Measurements from ENCODE around the gene CNIH2. TPM values are rescaled to one million over a fixed set of nuclear protein-coding genes. Genes with fewer than 3 reads are reported as not detected.

The CNIH2 gene
- total and polyA plus RNA-seq, 2 of the 13 experiments (the other 11 are each of a cell fraction or from before 2014, with no cell fraction given) = 0.60 to 0.69 TPM

- TF ChIP-seq, protein P1, sequence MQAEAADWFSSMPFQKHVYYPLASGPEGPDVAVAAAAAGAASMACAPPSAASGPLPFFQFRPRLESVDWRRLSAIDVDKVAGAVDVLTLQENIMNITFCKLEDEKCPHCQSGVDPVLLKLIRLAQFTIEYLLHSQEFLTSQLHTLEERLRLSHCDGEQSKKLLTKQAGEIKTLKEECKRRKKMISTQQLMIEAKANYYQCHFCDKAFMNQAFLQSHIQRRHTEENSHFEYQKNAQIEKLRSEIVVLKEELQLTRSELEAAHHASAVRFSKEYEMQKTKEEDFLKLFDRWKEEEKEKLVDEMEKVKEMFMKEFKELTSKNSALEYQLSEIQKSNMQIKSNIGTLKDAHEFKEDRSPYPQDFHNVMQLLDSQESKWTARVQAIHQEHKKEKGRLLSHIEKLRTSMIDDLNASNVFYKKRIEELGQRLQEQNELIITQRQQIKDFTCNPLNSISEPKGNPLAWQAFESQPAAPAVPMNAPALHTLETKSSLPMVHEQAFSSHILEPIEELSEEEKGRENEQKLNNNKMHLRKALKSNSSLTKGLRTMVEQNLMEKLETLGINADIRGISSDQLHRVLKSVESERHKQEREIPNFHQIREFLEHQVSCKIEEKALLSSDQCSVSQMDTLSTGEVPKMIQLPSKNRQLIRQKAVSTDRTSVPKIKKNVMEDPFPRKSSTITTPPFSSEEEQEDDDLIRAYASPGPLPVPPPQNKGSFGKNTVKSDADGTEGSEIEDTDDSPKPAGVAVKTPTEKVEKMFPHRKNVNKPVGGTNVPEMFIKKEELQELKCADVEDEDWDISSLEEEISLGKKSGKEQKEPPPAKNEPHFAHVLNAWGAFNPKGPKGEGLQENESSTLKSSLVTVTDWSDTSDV (CRISPR knock-in tag; IDR thresholded peaks at IDR 0.05) = no peak
- TF ChIP-seq ZNF18 (CRISPR knock-in tag; IDR thresholded peaks at IDR 0.05; ENCODE audit: insufficient replicate concordance) (peak; percentile 23), ZBTB42 (CRISPR knock-in tag; IDR thresholded peaks at IDR 0.05) (no peak), ZBTB49 (CRISPR knock-in tag; IDR thresholded peaks at IDR 0.05; ENCODE audit: borderline replicate concordance) (no peak; the same call in 1 of the 2 replicates), UBTF (CRISPR knock-in tag; IDR thresholded peaks at IDR 0.05) (peak; percentile 29; the same call in 1 of the 2 replicates), NFYC (CRISPR knock-in tag; IDR thresholded peaks at IDR 0.05) (peak; percentile 100), RFXAP (CRISPR knock-in tag; IDR thresholded peaks at IDR 0.05; ENCODE audit: borderline replicate concordance) (peak; percentile 94; the same call in 1 of the 2 replicates), ZNF431 (CRISPR knock-in tag; IDR thresholded peaks at IDR 0.05; ENCODE audit: borderline replicate concordance, low read depth) (0 out of 2 replicates have a peak, but pooled peaks have one; percentile 73), AHR (CRISPR knock-in tag; IDR thresholded peaks at IDR 0.05) (peak; percentile 77), FOXM1 (CRISPR knock-in tag; IDR thresholded peaks at IDR 0.05) (0 out of 2 replicates have a peak, but pooled peaks have one; percentile 24), ZSCAN12 (CRISPR knock-in tag; IDR thresholded peaks at IDR 0.05) (peak; percentile 57; the same call in 1 of the 2 replicates), SMC3 (IDR thresholded peaks at IDR 0.05; ENCODE audit: low read length) (no peak; the same call in 1 of the 2 replicates)
- TF ChIP-seq, protein P2, sequence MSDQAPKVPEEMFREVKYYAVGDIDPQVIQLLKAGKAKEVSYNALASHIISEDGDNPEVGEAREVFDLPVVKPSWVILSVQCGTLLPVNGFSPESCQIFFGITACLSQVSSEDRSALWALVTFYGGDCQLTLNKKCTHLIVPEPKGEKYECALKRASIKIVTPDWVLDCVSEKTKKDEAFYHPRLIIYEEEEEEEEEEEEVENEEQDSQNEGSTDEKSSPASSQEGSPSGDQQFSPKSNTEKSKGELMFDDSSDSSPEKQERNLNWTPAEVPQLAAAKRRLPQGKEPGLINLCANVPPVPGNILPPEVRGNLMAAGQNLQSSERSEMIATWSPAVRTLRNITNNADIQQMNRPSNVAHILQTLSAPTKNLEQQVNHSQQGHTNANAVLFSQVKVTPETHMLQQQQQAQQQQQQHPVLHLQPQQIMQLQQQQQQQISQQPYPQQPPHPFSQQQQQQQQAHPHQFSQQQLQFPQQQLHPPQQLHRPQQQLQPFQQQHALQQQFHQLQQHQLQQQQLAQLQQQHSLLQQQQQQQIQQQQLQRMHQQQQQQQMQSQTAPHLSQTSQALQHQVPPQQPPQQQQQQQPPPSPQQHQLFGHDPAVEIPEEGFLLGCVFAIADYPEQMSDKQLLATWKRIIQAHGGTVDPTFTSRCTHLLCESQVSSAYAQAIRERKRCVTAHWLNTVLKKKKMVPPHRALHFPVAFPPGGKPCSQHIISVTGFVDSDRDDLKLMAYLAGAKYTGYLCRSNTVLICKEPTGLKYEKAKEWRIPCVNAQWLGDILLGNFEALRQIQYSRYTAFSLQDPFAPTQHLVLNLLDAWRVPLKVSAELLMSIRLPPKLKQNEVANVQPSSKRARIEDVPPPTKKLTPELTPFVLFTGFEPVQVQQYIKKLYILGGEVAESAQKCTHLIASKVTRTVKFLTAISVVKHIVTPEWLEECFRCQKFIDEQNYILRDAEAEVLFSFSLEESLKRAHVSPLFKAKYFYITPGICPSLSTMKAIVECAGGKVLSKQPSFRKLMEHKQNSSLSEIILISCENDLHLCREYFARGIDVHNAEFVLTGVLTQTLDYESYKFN (CRISPR knock-in tag; conservative IDR thresholded peaks at IDR 0.05) = peak; percentile 30; the same call in 1 of the 2 replicates
Measured at GRCh38 chr11:66288671-66289547, 10.9 kb downstream of the CNIH2 start, which contains the start of gene YIF1A (continued).

Measured in HepG2 (cell line).